HEK293T (cell line): Measurements from ENCODE around the gene SHC4.

Experiments used
- BHLHE40 ChIP-seq: fragments of 450-650 bp; IDR thresholded peaks from 2 replicates; pipeline ENCODE4 v1.6.1; 2016; ENCODE audit warnings: mild to moderate bottlenecking, moderate library complexity, borderline replicate concordance
- CTBP1 ChIP-seq: fragments of 450-650 bp; IDR thresholded peaks from 2 replicates; pipeline ENCODE4 v1.6.1; 2016; ENCODE audit warnings: borderline replicate concordance
- ELF4 ChIP-seq: fragments of 450-650 bp; IDR thresholded peaks from 2 replicates; pipeline ENCODE4 v1.6.1; 2017; ENCODE audit warnings: antibody characterized with exemption
- FOXA1 ChIP-seq: fragments of 450-650 bp; IDR thresholded peaks from 2 replicates; pipeline ENCODE4 v1.6.1; 2016; ENCODE audit warnings: mild to moderate bottlenecking
- FOXK2 ChIP-seq: fragments of 450-650 bp; IDR thresholded peaks from 2 replicates; pipeline ENCODE4 v1.6.1; 2016; ENCODE audit warnings: mild to moderate bottlenecking
- FOXM1 ChIP-seq: fragments of 450-650 bp; IDR thresholded peaks from 2 replicates; pipeline ENCODE4 v1.6.1; 2017; ENCODE audit warnings: mild to moderate bottlenecking, borderline replicate concordance
- HDGF ChIP-seq: fragments of 450-650 bp; IDR thresholded peaks from 2 replicates; pipeline ENCODE4 v1.6.1; 2017; ENCODE audit warnings: antibody characterized with exemption, borderline replicate concordance
- L3MBTL2 ChIP-seq: fragments of 450-650 bp; conservative IDR thresholded peaks from 2 replicates; pipeline ENCODE4 v1.6.1; 2016; ENCODE audit warnings: mild to moderate bottlenecking
- NFRKB ChIP-seq: fragments of 450-650 bp; IDR thresholded peaks from 2 replicates; pipeline ENCODE4 v1.6.1; 2016; ENCODE audit warnings: mild to moderate bottlenecking, moderate library complexity
- PKNOX1 ChIP-seq: fragments of 450-650 bp; IDR thresholded peaks from 2 replicates; pipeline ENCODE4 v1.6.1; 2016
- SP1 ChIP-seq: fragments of 450-650 bp; IDR thresholded peaks from 2 replicates; pipeline ENCODE4 v1.6.1; 2017
- SUZ12 ChIP-seq: fragments of 450-650 bp; IDR thresholded peaks from 2 replicates; pipeline ENCODE4 v1.6.1; 2016; ENCODE audit warnings: mild to moderate bottlenecking
- TARDBP ChIP-seq: fragments of 450-650 bp; IDR thresholded peaks from 2 replicates; pipeline ENCODE4 v1.6.1; 2016
- ZNF384 ChIP-seq: fragments of 450-650 bp; IDR thresholded peaks from 2 replicates; pipeline ENCODE4 v1.6.1; 2016

GRCh38 chr15:48891232-48891765 lies 72.4 kb downstream of the SHC4 start:
- TF ChIP-seq SP1 (no peak), FOXA1 (no peak), SUZ12 (no peak), L3MBTL2 (no peak), PKNOX1 (no peak), ELF4 (no peak), BHLHE40 (no peak), CTBP1 (no peak), ZNF384 (no peak), FOXK2 (no peak), NFRKB (no peak), FOXM1 (no peak), TARDBP (no peak), HDGF (no peak)
